PC-9 (cell line): ENCODE measurements around the gene CHST15. TPM values are rescaled to one million over a fixed set of nuclear protein-coding genes. Genes with fewer than 3 reads are reported as not detected.

Experiments
- BruUV-seq: library from RNA; stranded (reverse); fragments of 400-500 nt; replicated peaks from 2 replicates; lab custom pipeline; 2021; lab: Mats Ljungman, UMichigan
- CTCF ChIA-PET: fragments of 300-600 bp; sonication (Branson Sonifier 250); formaldehyde crosslinking; loops from one replicate; lab custom pipeline; 2022; ENCODE audit warnings: antibody characterized with exemption; lab: Charles Lee
- POLR2A ChIA-PET: fragments of 300-600 bp; sonication (Branson Sonifier 250); formaldehyde crosslinking; loops from one replicate; lab custom pipeline; 2022; ENCODE audit warnings: antibody characterized with exemption; ENCODE audit not compliant: unreplicated experiment; lab: Charles Lee
- DNase-seq, 2 experiments: peaks; one replicate each; pipeline versions ENCODE4 v3.0.0 to v3.0.0-alpha.2; 2015 to 2022; ENCODE audit warnings: mixed read lengths in 1 of 2
- H2AFZ ChIP-seq: fragments of 200-600 bp; sonication (generic); 2 replicates; pipeline ENCODE4 v1.8.1; 2017; ENCODE audit warnings: antibody characterized with exemption
- H3F3A ChIP-seq: fragments of 200-600 bp; sonication (generic); 2 replicates; pipeline ENCODE4 v1.8.1; 2017; ENCODE audit warnings: antibody characterized with exemption, mild to moderate bottlenecking, low read depth; ENCODE audit not compliant: insufficient read depth
- H3K27ac ChIP-seq: fragments of 200-600 bp; sonication (generic); 2 replicates; pipeline ENCODE4 v1.6.1; 2016; ENCODE audit warnings: mixed run types
- H3K27me3 ChIP-seq: fragments of 200-600 bp; sonication (generic); 2 replicates; pipeline ENCODE4 v1.6.1; 2016; ENCODE audit warnings: low read depth, mixed run types; ENCODE audit not compliant: insufficient read depth
- H3K36me3 ChIP-seq: fragments of 200-600 bp; sonication (generic); 2 replicates; pipeline ENCODE4 v1.6.1; 2016; ENCODE audit warnings: low read depth, mixed run types
- H3K4me1 ChIP-seq: fragments of 200-600 bp; sonication (generic); replicated peaks from 2 replicates; pipeline ENCODE4 v1.6.1; 2016; ENCODE audit warnings: mixed run types; ENCODE audit not compliant: insufficient read depth
- H3K4me2 ChIP-seq: fragments of 200-600 bp; sonication (generic); 2 replicates; pipeline ENCODE4 v1.6.1; 2017; ENCODE audit warnings: mixed run types
- H3K4me3 ChIP-seq: fragments of 200-600 bp; sonication (generic); 2 replicates; pipeline ENCODE4 v1.6.1; 2016; ENCODE audit warnings: mixed run types
- H3K79me2 ChIP-seq: fragments of 200-600 bp; sonication (generic); 2 replicates; pipeline ENCODE4 v1.6.1; 2017; ENCODE audit warnings: low read depth, mixed run types
- H3K9me2 ChIP-seq: fragments of 200-600 bp; sonication (generic); 2 replicates; pipeline ENCODE4 v1.8.1; 2017; ENCODE audit warnings: mild to moderate bottlenecking; ENCODE audit not compliant: insufficient read depth
- H3K9me3 ChIP-seq: fragments of 200-600 bp; sonication (generic); 2 replicates; pipeline ENCODE4 v1.8.1; 2016; ENCODE audit warnings: low read depth; ENCODE audit not compliant: insufficient read depth
- H4K20me1 ChIP-seq: fragments of 200-600 bp; sonication (generic); 2 replicates; pipeline ENCODE4 v1.8.1; 2017; ENCODE audit not compliant: insufficient read depth
- CTCF ChIP-seq: fragments of 200-600 bp; sonication (generic); conservative IDR thresholded peaks from 2 replicates; pipeline ENCODE4 v1.6.1; 2017; ENCODE audit warnings: mixed run types, antibody characterized with exemption, mild to moderate bottlenecking, moderate library complexity
- EZH2 ChIP-seq: fragments of 200-600 bp; sonication (generic); IDR thresholded peaks from 2 replicates; pipeline ENCODE4 v1.8.0; 2017; ENCODE audit warnings: antibody characterized with exemption, low read depth
- intact Hi-C: fragments of 100-400 bp; cut with micrococcal nuclease; formaldehyde crosslinking; loops from one replicate; pipeline ENCODE4 v1.10.0; 2022; ENCODE audit not compliant: unreplicated experiment
- total RNA-seq: library from RNA; stranded (reverse); gene quantifications from 2 replicates; pipeline ENCODE4 v1.2.3, GENCODE V29; 2021

The CHST15 gene
- total RNA-seq, 1 experiment from 2014 or later = 24.6 TPM

- intact Hi-C loops = no loop called here
- BruUV-seq = no TSS peak
- H3K4me3 ChIP-seq = no peak overlapping the region
- H3K36me3 ChIP-seq = no peaks in the 10 kb centered on the region
- H3K4me1 ChIP-seq = no peaks in the 10 kb centered on the region
- no peak overlapping the region for H2AFZ ChIP-seq
- no peaks in the 10 kb centered on the region for H4K20me1 ChIP-seq
- no peak overlapping the region for H3K27ac ChIP-seq
- DNase-seq = no peak
- ChIA-PET CTCF (no interaction called here), POLR2A (no interaction called here)
- H3F3A ChIP-seq = no peaks in the 10 kb centered on the region
- H3K9me2 ChIP-seq = no peaks in the 10 kb centered on the region
- no peaks in the 10 kb centered on the region for H3K9me3 ChIP-seq
- TF ChIP-seq EZH2 = no peak
- no peak for TF ChIP-seq CTCF
- H3K79me2 ChIP-seq = no peaks in the 10 kb centered on the region
- peaks cover 55% of the 10 kb centered on the region for H3K27me3 ChIP-seq
- no peak overlapping the region for H3K4me2 ChIP-seq
Observed at GRCh38 chr10:123964953-123965352, 128.4 kb downstream of the CHST15 start.

- Histone ChIP-seq H3K36me3 (no peaks in the 10 kb centered on the region), H4K20me1 (no peaks in the 10 kb centered on the region), H3K79me2 (no peaks in the 10 kb centered on the region), H3K27ac (no peak overlapping the region), H3K4me2 (no peak overlapping the region), H3F3A (no peaks in the 10 kb centered on the region), H3K4me1 (no peaks in the 10 kb centered on the region), H3K9me3 (no peaks in the 10 kb centered on the region), H2AFZ (no peak overlapping the region), H3K9me2 (no peaks in the 10 kb centered on the region), H3K4me3 (no peak overlapping the region), H3K27me3 (peaks cover 50% of the 10 kb centered on the region)
- intact Hi-C loops = no loop called here
- CTCF ChIA-PET = no interaction called here
- POLR2A ChIA-PET = no interaction called here
- DNase-seq = no peak
- BruUV-seq = no TSS peak
- TF ChIP-seq EZH2 (no peak), CTCF (no peak)
Observed at GRCh38 chr10:123962756-123963530, 130.5 kb downstream of the CHST15 start.

- H3K36me3 ChIP-seq = no peaks in the 10 kb centered on the region
- peaks cover 28% of the 10 kb centered on the region for H3K27me3 ChIP-seq
- intact Hi-C loops = no loop called here
- H3K79me2 ChIP-seq = no peaks in the 10 kb centered on the region
- no peaks in the 10 kb centered on the region for H3K9me2 ChIP-seq
- H3K27ac ChIP-seq = no peak overlapping the region
- ChIA-PET POLR2A (no interaction called here), CTCF (no interaction called here)
- BruUV-seq = no TSS peak
- no peak overlapping the region for H3K4me2 ChIP-seq
- TF ChIP-seq EZH2 (no peak), CTCF (no peak)
- H3F3A ChIP-seq = no peaks in the 10 kb centered on the region
- no peaks in the 10 kb centered on the region for H3K9me3 ChIP-seq
- H2AFZ ChIP-seq = no peak overlapping the region
- no peaks in the 10 kb centered on the region for H4K20me1 ChIP-seq
- no peaks in the 10 kb centered on the region for H3K4me1 ChIP-seq
- no peak for DNase-seq
- H3K4me3 ChIP-seq = no peak overlapping the region
Observed at GRCh38 chr10:123958241-123958640, 135.2 kb downstream of the CHST15 start.

Other genes with a start within 250 kb of the CHST15 start
- not detected in 2 replicates for gene CPXM2, start 201.8 kb downstream of the CHST15 start, total RNA-seq